WTC11 (cell line): ENCODE measurements around the gene CAPZB.

ENCODE experiments used
- CREB1 ChIP-seq: sonication (generic); formaldehyde crosslinking; IDR thresholded peaks from 2 replicates; pipeline ENCODE4 v1.8.0; 2023; ENCODE audit warnings: mild to moderate bottlenecking, missing genetic modification reagents
- ESRRA ChIP-seq: sonication (generic); formaldehyde crosslinking; IDR thresholded peaks from 2 replicates; pipeline ENCODE4 v1.8.1; 2022; ENCODE audit warnings: mild to moderate bottlenecking, missing genetic modification reagents, borderline replicate concordance
- ETV6 ChIP-seq: sonication (generic); formaldehyde crosslinking; IDR thresholded peaks from 2 replicates; pipeline ENCODE4 v1.8.1; 2022; ENCODE audit warnings: mild to moderate bottlenecking, missing genetic modification reagents
- FOXJ3 ChIP-seq: sonication (generic); formaldehyde crosslinking; IDR thresholded peaks from 2 replicates; pipeline ENCODE4 v1.9.0; 2021; ENCODE audit warnings: missing genetic modification reagents, mild to moderate bottlenecking, borderline replicate concordance
- ZNF232 ChIP-seq: sonication (generic); formaldehyde crosslinking; IDR thresholded peaks from 2 replicates; pipeline ENCODE4 v1.8.0; 2022; ENCODE audit warnings: mild to moderate bottlenecking, missing genetic modification reagents
- TF ChIP-seq, protein P1 (sequence below): fragments of 250-450 bp; sonication (Bioruptor Pico); IDR thresholded peaks from 2 replicates; pipeline ENCODE4 v1.9.0; 2021; ENCODE audit warnings: mild to moderate bottlenecking
- TF ChIP-seq, protein P2 (sequence below): sonication (generic); formaldehyde crosslinking; IDR thresholded peaks from 2 replicates; pipeline ENCODE4 v1.8.1; 2023; ENCODE audit warnings: mild to moderate bottlenecking, missing genetic modification reagents, moderate library complexity
- TF ChIP-seq, protein P3 (sequence below): fragments of 200-600 bp; IDR thresholded peaks from 2 replicates; pipeline ENCODE4 v1.8.0; 2022; ENCODE audit warnings: antibody characterized with exemption
- TF ChIP-seq, protein P4 (sequence below): sonication (generic); formaldehyde crosslinking; IDR thresholded peaks from 2 replicates; pipeline ENCODE4 v1.8.1; 2022; ENCODE audit warnings: mild to moderate bottlenecking, moderate library complexity, missing genetic modification reagents
- TF ChIP-seq, protein P5 (sequence below): sonication (generic); formaldehyde crosslinking; conservative IDR thresholded peaks from 2 replicates; pipeline ENCODE4 v1.8.1; 2022; ENCODE audit warnings: mild to moderate bottlenecking, missing genetic modification reagents
- TF ChIP-seq, protein P6 (sequence below): sonication (generic); formaldehyde crosslinking; IDR thresholded peaks from 2 replicates; pipeline ENCODE4 v1.8.1; 2022; ENCODE audit warnings: low read depth, missing genetic modification reagents, borderline replicate concordance
- TF ChIP-seq, protein P7 (sequence below): sonication (generic); formaldehyde crosslinking; IDR thresholded peaks from 2 replicates; pipeline ENCODE4 v1.8.1; 2023; ENCODE audit warnings: mild to moderate bottlenecking, missing genetic modification reagents
- TF ChIP-seq, protein P8 (sequence below): sonication (generic); formaldehyde crosslinking; IDR thresholded peaks from 2 replicates; pipeline ENCODE4 v1.8.0; 2022; ENCODE audit warnings: mild to moderate bottlenecking, missing genetic modification reagents

DNA sequence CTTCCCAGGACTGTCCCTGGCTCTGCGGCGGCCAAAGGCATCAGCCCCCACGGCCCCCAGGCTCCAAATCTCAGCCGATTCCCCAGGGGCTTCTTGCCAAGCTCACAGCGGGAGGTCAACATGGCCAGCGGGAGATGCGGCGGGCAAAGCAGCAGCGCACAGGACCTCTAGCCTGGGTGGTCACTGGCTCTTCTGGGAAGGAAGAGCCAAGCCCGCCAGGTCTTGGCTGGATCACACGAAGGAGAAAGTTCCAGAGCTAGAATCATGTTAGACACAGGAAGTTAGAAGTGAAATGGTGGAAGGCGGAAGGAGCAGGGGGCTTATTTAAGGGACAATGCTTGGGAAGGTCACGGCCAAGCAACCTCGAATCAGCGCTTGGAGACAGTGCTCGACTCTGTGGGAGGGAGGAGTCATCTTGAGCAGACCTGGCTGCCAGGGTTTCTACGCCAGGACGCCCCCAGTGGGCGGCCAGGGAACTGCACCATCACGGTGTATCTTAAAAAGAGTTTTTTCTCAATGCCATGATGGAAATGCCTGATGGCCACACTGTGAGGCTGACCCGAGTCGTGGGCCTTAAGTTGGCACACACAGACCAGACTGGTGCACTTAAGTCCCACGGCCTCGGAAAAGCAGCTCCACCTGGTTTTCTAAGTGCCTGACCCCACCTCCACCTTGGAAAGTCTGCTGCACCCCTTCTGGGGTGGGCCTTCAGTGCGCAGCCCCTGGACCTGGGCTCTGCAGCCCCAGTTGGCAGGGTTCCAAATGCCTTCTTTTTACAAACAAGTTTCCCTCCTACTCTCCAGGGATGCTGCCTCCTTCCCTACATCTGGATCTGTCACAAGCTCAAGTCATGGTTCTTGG is 143.9 kb downstream of the CAPZB start:
- TF ChIP-seq, protein P1, sequence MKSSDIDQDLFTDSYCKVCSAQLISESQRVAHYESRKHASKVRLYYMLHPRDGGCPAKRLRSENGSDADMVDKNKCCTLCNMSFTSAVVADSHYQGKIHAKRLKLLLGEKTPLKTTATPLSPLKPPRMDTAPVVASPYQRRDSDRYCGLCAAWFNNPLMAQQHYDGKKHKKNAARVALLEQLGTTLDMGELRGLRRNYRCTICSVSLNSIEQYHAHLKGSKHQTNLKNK (CRISPR knock-in tag): no peak
- TF ChIP-seq, protein P2, sequence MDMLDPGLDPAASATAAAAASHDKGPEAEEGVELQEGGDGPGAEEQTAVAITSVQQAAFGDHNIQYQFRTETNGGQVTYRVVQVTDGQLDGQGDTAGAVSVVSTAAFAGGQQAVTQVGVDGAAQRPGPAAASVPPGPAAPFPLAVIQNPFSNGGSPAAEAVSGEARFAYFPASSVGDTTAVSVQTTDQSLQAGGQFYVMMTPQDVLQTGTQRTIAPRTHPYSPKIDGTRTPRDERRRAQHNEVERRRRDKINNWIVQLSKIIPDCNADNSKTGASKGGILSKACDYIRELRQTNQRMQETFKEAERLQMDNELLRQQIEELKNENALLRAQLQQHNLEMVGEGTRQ (CRISPR knock-in tag): no peak
- TF ChIP-seq, protein P3, sequence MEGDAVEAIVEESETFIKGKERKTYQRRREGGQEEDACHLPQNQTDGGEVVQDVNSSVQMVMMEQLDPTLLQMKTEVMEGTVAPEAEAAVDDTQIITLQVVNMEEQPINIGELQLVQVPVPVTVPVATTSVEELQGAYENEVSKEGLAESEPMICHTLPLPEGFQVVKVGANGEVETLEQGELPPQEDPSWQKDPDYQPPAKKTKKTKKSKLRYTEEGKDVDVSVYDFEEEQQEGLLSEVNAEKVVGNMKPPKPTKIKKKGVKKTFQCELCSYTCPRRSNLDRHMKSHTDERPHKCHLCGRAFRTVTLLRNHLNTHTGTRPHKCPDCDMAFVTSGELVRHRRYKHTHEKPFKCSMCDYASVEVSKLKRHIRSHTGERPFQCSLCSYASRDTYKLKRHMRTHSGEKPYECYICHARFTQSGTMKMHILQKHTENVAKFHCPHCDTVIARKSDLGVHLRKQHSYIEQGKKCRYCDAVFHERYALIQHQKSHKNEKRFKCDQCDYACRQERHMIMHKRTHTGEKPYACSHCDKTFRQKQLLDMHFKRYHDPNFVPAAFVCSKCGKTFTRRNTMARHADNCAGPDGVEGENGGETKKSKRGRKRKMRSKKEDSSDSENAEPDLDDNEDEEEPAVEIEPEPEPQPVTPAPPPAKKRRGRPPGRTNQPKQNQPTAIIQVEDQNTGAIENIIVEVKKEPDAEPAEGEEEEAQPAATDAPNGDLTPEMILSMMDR: peak; percentile 97
- TF ChIP-seq FOXJ3 (CRISPR knock-in tag): no peak
- TF ChIP-seq, protein P4, sequence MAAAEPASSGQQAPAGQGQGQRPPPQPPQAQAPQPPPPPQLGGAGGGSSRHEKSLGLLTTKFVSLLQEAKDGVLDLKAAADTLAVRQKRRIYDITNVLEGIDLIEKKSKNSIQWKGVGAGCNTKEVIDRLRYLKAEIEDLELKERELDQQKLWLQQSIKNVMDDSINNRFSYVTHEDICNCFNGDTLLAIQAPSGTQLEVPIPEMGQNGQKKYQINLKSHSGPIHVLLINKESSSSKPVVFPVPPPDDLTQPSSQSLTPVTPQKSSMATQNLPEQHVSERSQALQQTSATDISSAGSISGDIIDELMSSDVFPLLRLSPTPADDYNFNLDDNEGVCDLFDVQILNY (CRISPR knock-in tag): no peak
- TF ChIP-seq, protein P5, sequence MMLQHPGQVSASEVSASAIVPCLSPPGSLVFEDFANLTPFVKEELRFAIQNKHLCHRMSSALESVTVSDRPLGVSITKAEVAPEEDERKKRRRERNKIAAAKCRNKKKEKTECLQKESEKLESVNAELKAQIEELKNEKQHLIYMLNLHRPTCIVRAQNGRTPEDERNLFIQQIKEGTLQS (CRISPR knock-in tag): no peak
- TF ChIP-seq, protein P6, sequence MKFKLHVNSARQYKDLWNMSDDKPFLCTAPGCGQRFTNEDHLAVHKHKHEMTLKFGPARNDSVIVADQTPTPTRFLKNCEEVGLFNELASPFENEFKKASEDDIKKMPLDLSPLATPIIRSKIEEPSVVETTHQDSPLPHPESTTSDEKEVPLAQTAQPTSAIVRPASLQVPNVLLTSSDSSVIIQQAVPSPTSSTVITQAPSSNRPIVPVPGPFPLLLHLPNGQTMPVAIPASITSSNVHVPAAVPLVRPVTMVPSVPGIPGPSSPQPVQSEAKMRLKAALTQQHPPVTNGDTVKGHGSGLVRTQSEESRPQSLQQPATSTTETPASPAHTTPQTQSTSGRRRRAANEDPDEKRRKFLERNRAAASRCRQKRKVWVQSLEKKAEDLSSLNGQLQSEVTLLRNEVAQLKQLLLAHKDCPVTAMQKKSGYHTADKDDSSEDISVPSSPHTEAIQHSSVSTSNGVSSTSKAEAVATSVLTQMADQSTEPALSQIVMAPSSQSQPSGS (CRISPR knock-in tag): no peak
- TF ChIP-seq, protein P7, sequence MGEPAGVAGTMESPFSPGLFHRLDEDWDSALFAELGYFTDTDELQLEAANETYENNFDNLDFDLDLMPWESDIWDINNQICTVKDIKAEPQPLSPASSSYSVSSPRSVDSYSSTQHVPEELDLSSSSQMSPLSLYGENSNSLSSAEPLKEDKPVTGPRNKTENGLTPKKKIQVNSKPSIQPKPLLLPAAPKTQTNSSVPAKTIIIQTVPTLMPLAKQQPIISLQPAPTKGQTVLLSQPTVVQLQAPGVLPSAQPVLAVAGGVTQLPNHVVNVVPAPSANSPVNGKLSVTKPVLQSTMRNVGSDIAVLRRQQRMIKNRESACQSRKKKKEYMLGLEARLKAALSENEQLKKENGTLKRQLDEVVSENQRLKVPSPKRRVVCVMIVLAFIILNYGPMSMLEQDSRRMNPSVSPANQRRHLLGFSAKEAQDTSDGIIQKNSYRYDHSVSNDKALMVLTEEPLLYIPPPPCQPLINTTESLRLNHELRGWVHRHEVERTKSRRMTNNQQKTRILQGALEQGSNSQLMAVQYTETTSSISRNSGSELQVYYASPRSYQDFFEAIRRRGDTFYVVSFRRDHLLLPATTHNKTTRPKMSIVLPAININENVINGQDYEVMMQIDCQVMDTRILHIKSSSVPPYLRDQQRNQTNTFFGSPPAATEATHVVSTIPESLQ (CRISPR knock-in tag): no peak
- no peak for TF ChIP-seq CREB1
- 0 out of 2 replicates have a peak, but pooled peaks have one; percentile 16 for TF ChIP-seq ETV6
- TF ChIP-seq ESRRA (CRISPR knock-in tag): no peak
- TF ChIP-seq, protein P8, sequence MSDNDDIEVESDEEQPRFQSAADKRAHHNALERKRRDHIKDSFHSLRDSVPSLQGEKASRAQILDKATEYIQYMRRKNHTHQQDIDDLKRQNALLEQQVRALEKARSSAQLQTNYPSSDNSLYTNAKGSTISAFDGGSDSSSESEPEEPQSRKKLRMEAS (CRISPR knock-in tag): no peak
- TF ChIP-seq ZNF232 (CRISPR knock-in tag): no peak
